ENCODE data around the gene RND3. TPM values are rescaled to one million over a fixed set of nuclear protein-coding genes. Genes with fewer than 3 reads are reported as not detected.

The RND3 gene
- total RNA-seq, 1 donor from 2014 or later, result 26.9 TPM

- Histone ChIP-seq H3K36me3 (no peaks in the 10 kb centered on the region), H3K9me3 (replicated peaks) (no peaks in the 10 kb centered on the region), H3K4me3 (no peak overlapping the region), H3K27me3 (ENCODE audit: low read depth) (no peaks in the 10 kb centered on the region), H3K4me1 (no peaks in the 10 kb centered on the region), H3K27ac (replicated peaks) (no peak overlapping the region)
- no peak for TF ChIP-seq CTCF (IDR thresholded peaks at IDR 0.05; ENCODE audit: borderline replicate concordance)
- DNase-seq, result no peak
- intact Hi-C loops (cut with micrococcal nuclease), result no loop called here
Observed at GRCh38 chr2:150426315-150426714, 61.2 kb downstream of the RND3 start.

GRCh38 chr2:150425121-150425955, 62.1 kb downstream of the RND3 start:
- no peaks in the 10 kb centered on the region for H3K27me3 ChIP-seq (ENCODE audit: low read depth)
- no peaks in the 10 kb centered on the region for H3K36me3 ChIP-seq
- DNase-seq, result peak; percentile 36
- peak overlapping the region; percentile 51 for H3K4me3 ChIP-seq
- no peaks in the 10 kb centered on the region for H3K9me3 ChIP-seq (replicated peaks)
- peak; percentile 63 for TF ChIP-seq CTCF (IDR thresholded peaks at IDR 0.05; ENCODE audit: borderline replicate concordance)
- intact Hi-C loops (cut with micrococcal nuclease), result no loop called here
- peak overlapping the region; percentile 57 for H3K27ac ChIP-seq (replicated peaks)
- no peaks in the 10 kb centered on the region for H3K4me1 ChIP-seq

- intact Hi-C loops (cut with micrococcal nuclease), result no loop called here
- TF ChIP-seq CTCF (IDR thresholded peaks at IDR 0.05; ENCODE audit: borderline replicate concordance), result no peak
- H3K36me3 ChIP-seq, result no peaks in the 10 kb centered on the region
- H3K27me3 ChIP-seq (ENCODE audit: low read depth), result no peaks in the 10 kb centered on the region
- no peak overlapping the region for H3K27ac ChIP-seq (replicated peaks)
- no peaks in the 10 kb centered on the region for H3K9me3 ChIP-seq (replicated peaks)
- no peaks in the 10 kb centered on the region for H3K4me1 ChIP-seq
- H3K4me3 ChIP-seq, result no peak overlapping the region
- no peak for DNase-seq
Observed at GRCh38 chr2:150424406-150424805, 63.1 kb downstream of the RND3 start.

GRCh38 chr2:150421126-150421651, 66.3 kb downstream of the RND3 start:
- Histone ChIP-seq H3K4me1 (no peaks in the 10 kb centered on the region), H3K27ac (replicated peaks) (no peak overlapping the region), H3K36me3 (no peaks in the 10 kb centered on the region), H3K9me3 (replicated peaks) (no peaks in the 10 kb centered on the region), H3K27me3 (ENCODE audit: low read depth) (no peaks in the 10 kb centered on the region), H3K4me3 (no peak overlapping the region)
- intact Hi-C loops (cut with micrococcal nuclease), result no loop called here
- no peak for TF ChIP-seq CTCF (IDR thresholded peaks at IDR 0.05; ENCODE audit: borderline replicate concordance)
- no peak for DNase-seq

GRCh38 chr2:150418916-150419315, 68.6 kb downstream of the RND3 start:
- intact Hi-C loops (cut with micrococcal nuclease), result no loop called here
- Histone ChIP-seq H3K36me3 (no peaks in the 10 kb centered on the region), H3K27me3 (ENCODE audit: low read depth) (no peaks in the 10 kb centered on the region), H3K4me3 (no peak overlapping the region), H3K9me3 (replicated peaks) (no peaks in the 10 kb centered on the region), H3K27ac (replicated peaks) (no peak overlapping the region), H3K4me1 (no peaks in the 10 kb centered on the region)
- TF ChIP-seq CTCF (IDR thresholded peaks at IDR 0.05; ENCODE audit: borderline replicate concordance), result no peak
- no peak for DNase-seq
